GM12892 (cell line): ENCODE measurements around the gene YY1AP1.
"Not testable (repeated sequence)": the region's sequence is repeated elsewhere in the genome, so short reads cannot be mapped to it uniquely, and the experiment has no call there.

Source experiments
- POLR2A ChIP-seq: IDR thresholded peaks from 2 replicates; pipeline ENCODE4 v1.6.1; 2011; ENCODE audit warnings: low read depth, low read length, control low read depth
- POLR2AphosphoS5 ChIP-seq: IDR thresholded peaks from 2 replicates; pipeline ENCODE4 v1.6.1; 2011; ENCODE audit warnings: low read depth, low read length, control low read depth
- TAF1 ChIP-seq: IDR thresholded peaks from 2 replicates; pipeline ENCODE4 v1.6.1; 2011; ENCODE audit warnings: low read depth, mild to moderate bottlenecking, control low read depth, low read length, borderline replicate concordance

DNA sequence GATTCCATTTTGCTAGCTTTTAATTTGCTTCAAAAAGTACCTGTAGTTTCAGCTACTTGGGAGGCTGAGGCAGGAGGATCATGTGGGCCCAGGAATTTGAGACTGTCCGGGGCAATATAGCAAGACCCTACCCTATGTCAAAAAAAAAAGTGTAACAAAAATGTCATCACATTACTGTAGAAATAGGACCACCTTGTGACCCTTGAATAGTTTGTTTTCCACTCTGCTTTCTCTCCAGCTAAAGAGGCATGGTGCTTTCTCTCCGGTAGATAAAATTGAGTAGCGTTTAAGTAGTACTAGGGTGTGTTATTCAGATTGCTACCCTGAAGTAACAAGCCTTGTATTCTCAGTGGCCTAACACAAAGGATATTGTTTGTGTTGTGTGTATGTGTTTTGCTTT, 24.1 kb upstream of the YY1AP1 start:
- not testable (repeated sequence) for TF ChIP-seq POLR2A, POLR2AphosphoS5, TAF1
